OCI-LY7 (cell line): ENCODE data around the gene IGFBP1. TPM values are rescaled to one million over a fixed set of nuclear protein-coding genes. Genes with fewer than 3 reads are reported as not detected.
A peak's percentile ranks its signal among the peaks of the same experiment; 100 is the strongest.

ENCODE experiments used
- BruUV-seq: library from RNA; stranded (reverse); fragments of 400-500 nt; replicated peaks from 2 replicates; lab custom pipeline; 2021; lab: Mats Ljungman, UMichigan
- CTCF ChIA-PET: fragments of 300-600 bp; sonication (Branson Sonifier 250); formaldehyde crosslinking; loops from one replicate; lab custom pipeline; 2022; ENCODE audit warnings: antibody characterized with exemption; ENCODE audit not compliant: unreplicated experiment; lab: Charles Lee
- POLR2A ChIA-PET: fragments of 300-600 bp; sonication (Branson Sonifier 250); formaldehyde crosslinking; loops from one replicate; lab custom pipeline; 2022; ENCODE audit warnings: antibody characterized with exemption; lab: Charles Lee
- DNase-seq: peaks from one replicate; pipeline ENCODE4 v3.0.0-alpha.2; 2015; ENCODE audit warnings: low spot score
- H2AFZ ChIP-seq: fragments of 200-600 bp; sonication (generic), shearing (Covaris generic); 2 replicates; pipeline ENCODE4 v1.6.1; 2014; ENCODE audit warnings: mild to moderate bottlenecking, antibody characterized with exemption, low read length, moderate library complexity
- H3K27ac ChIP-seq: fragments of 200-600 bp; sonication (generic); 2 replicates; pipeline ENCODE4 v1.5.1; 2014; ENCODE audit warnings: mixed run types, low read depth, mild to moderate bottlenecking, moderate library complexity, low read length, inconsistent platforms; ENCODE audit not compliant: poor library complexity, severe bottlenecking
- H3K36me3 ChIP-seq: fragments of 200-600 bp; sonication (generic); 2 replicates; pipeline ENCODE4 v1.6.1; 2014; ENCODE audit warnings: mild to moderate bottlenecking, antibody characterized with exemption, low read length, moderate library complexity, mixed read lengths; ENCODE audit not compliant: insufficient read depth
- H3K4me1 ChIP-seq: fragments of 200-600 bp; sonication (generic); 2 replicates; pipeline ENCODE4 v1.5.1; 2014; ENCODE audit warnings: mild to moderate bottlenecking, low read length; ENCODE audit not compliant: insufficient read depth, poor library complexity, severe bottlenecking
- H3K4me2 ChIP-seq: fragments of 200-600 bp; sonication (generic); 2 replicates; pipeline ENCODE4 v1.6.1; 2014; ENCODE audit warnings: mild to moderate bottlenecking, low read length
- H3K4me3 ChIP-seq: fragments of 200-600 bp; sonication (generic); 2 replicates; pipeline ENCODE4 v1.5.1; 2014; ENCODE audit warnings: mild to moderate bottlenecking, low read depth, low read length; ENCODE audit not compliant: poor library complexity, severe bottlenecking
- H3K79me2 ChIP-seq: fragments of 200-600 bp; sonication (generic); 2 replicates; pipeline ENCODE4 v1.6.1; 2016; ENCODE audit warnings: low read depth, mild to moderate bottlenecking, low read length, moderate library complexity, mixed read lengths; ENCODE audit not compliant: insufficient read depth
- H3K9me2 ChIP-seq: fragments of 200-600 bp; sonication (generic); 2 replicates; pipeline ENCODE4 v1.6.1; 2016; ENCODE audit warnings: mild to moderate bottlenecking, low read length, mixed read lengths; ENCODE audit not compliant: insufficient read depth
- H3K9me3 ChIP-seq: fragments of 200-600 bp; sonication (generic); 2 replicates; pipeline ENCODE4 v1.6.1; 2014; ENCODE audit warnings: mild to moderate bottlenecking, mixed run types, low read length, mixed read lengths
- H4K20me1 ChIP-seq: fragments of 200-600 bp; sonication (generic); 2 replicates; pipeline ENCODE4 v1.6.1; 2014; ENCODE audit warnings: mild to moderate bottlenecking, antibody characterized with exemption, low read length, moderate library complexity, mixed read lengths; ENCODE audit not compliant: insufficient read depth
- CTCF ChIP-seq: fragments of 200-600 bp; sonication (generic); conservative IDR thresholded peaks from 2 replicates; pipeline ENCODE4 v1.5.1; 2014; ENCODE audit warnings: mild to moderate bottlenecking, antibody characterized with exemption, low read length, moderate library complexity, mixed read lengths
- EZH2phosphoT487 ChIP-seq: fragments of 200-600 bp; sonication (generic); IDR thresholded peaks from 2 replicates; pipeline ENCODE4 v1.6.1; 2018; ENCODE audit warnings: low read depth, borderline replicate concordance, mild to moderate bottlenecking, mixed run types, antibody characterized with exemption, low read length, moderate library complexity, mixed read lengths
- intact Hi-C: fragments of 100-400 bp; cut with micrococcal nuclease; formaldehyde crosslinking; loops from one replicate; pipeline ENCODE4 v1.10.0; 2022; ENCODE audit not compliant: unreplicated experiment
- total RNA-seq, 2 experiments: library from RNA; depleted of rRNA in 1 of 2; stranded (reverse); fragments of >200 nt in 1 of 2; shearing (Covaris generic) in 1 of 2; gene quantifications; 2 replicates each; pipeline ENCODE4 v1.2.3, GENCODE V29; 2014 to 2022

Gene IGFBP1
- total RNA-seq, 2 experiments from 2014 or later, result not detected

- Histone ChIP-seq H3K4me1 (peaks cover 4% of the 10 kb centered on the region), H2AFZ (no peak overlapping the region), H3K4me3 (no peak overlapping the region), H3K4me2 (no peak overlapping the region), H3K27ac (no peak overlapping the region), H3K79me2 (no peaks in the 10 kb centered on the region), H3K9me3 (no peaks in the 10 kb centered on the region), H3K36me3 (no peaks in the 10 kb centered on the region), H3K9me2 (no peaks in the 10 kb centered on the region), H4K20me1 (no peaks in the 10 kb centered on the region)
- CTCF ChIA-PET, result no interaction called here
- BruUV-seq, result no TSS peak
- POLR2A ChIA-PET, result no interaction called here
- intact Hi-C loops, result loop anchor here (2.0 to 10.0 kb wide), 3 partner anchors 433 to 1313 kb away; no protein-coding TSS in a partner anchor
- DNase-seq, result peak; percentile 4
- TF ChIP-seq CTCF (peak; percentile 69), EZH2phosphoT487 (no peak)
Observed at GRCh38 chr7:45921699-45922519, 33.6 kb downstream of the IGFBP1 start.

- H3K9me2 ChIP-seq, result no peaks in the 10 kb centered on the region
- H3K9me3 ChIP-seq, result no peaks in the 10 kb centered on the region
- peak; percentile 8 for DNase-seq
- no peak for TF ChIP-seq EZH2phosphoT487
- TF ChIP-seq CTCF, result no peak
- intact Hi-C loops, result loop anchor here (2.0 to 10.0 kb wide), 3 partner anchors 432 to 1312 kb away; no protein-coding TSS in a partner anchor
- ChIA-PET CTCF (no interaction called here), POLR2A (interaction anchor here (0.7 kb wide), 1 partner anchor 1259 kb away, joined by 3 read pairs; no protein-coding TSS in a partner anchor)
- no peak overlapping the region for H3K4me3 ChIP-seq
- no TSS peak for BruUV-seq
- no peak overlapping the region for H3K27ac ChIP-seq
- peak overlapping the region; percentile 53; the same call in 1 of the 2 replicates for H2AFZ ChIP-seq
- no peaks in the 10 kb centered on the region for H3K36me3 ChIP-seq
- H3K79me2 ChIP-seq, result no peaks in the 10 kb centered on the region
- peaks cover 4% of the 10 kb centered on the region for H3K4me1 ChIP-seq
- peak overlapping the region; percentile 45 for H3K4me2 ChIP-seq
- no peaks in the 10 kb centered on the region for H4K20me1 ChIP-seq
Observed at GRCh38 chr7:45922810-45923209, 34.5 kb downstream of the IGFBP1 start.

- no TSS peak for BruUV-seq
- Histone ChIP-seq H3K79me2 (no peaks in the 10 kb centered on the region), H3K4me1 (peaks cover 4% of the 10 kb centered on the region), H3K4me2 (peak overlapping the region; percentile 45; the same call in 1 of the 2 replicates), H3K27ac (no peak overlapping the region), H3K9me2 (no peaks in the 10 kb centered on the region), H3K36me3 (no peaks in the 10 kb centered on the region), H3K9me3 (no peaks in the 10 kb centered on the region), H2AFZ (peak overlapping the region; percentile 53; the same call in 1 of the 2 replicates), H4K20me1 (no peaks in the 10 kb centered on the region), H3K4me3 (no peak overlapping the region)
- intact Hi-C loops, result loop anchor here (2.0 to 10.0 kb wide), 3 partner anchors 432 to 1312 kb away; no protein-coding TSS in a partner anchor
- peak; percentile 99 for TF ChIP-seq CTCF
- no peak for TF ChIP-seq EZH2phosphoT487
- peak; percentile 57 for DNase-seq
- ChIA-PET CTCF (no interaction called here), POLR2A (interaction anchor here (0.7 kb wide), 1 partner anchor 1259 kb away, joined by 3 read pairs; no protein-coding TSS in a partner anchor)
Observed at GRCh38 chr7:45923290-45923689, 35.0 kb downstream of the IGFBP1 start.
